ENCODE measurements around the gene GDPD4.

The GDPD4 gene

GRCh38 chr11:77278595-77279506 lies 22.6 kb downstream of the GDPD4 start:
- H3K9me3 ChIP-seq (replicated peaks; ENCODE audit: insufficient read depth, low read length), result no peaks in the 10 kb centered on the region
- H3K9me2 ChIP-seq (replicated peaks; ENCODE audit: insufficient read depth, low read length), result no peaks in the 10 kb centered on the region
- no peak for TF ChIP-seq EZH2phosphoT487 (IDR thresholded peaks at IDR 0.05; ENCODE audit: low read length)
- no peak for TF ChIP-seq CTCF (IDR thresholded peaks at IDR 0.05; ENCODE audit: low read length)
- no peak for TF ChIP-seq EZH2 (optimal IDR thresholded peaks at IDR 0.05; ENCODE audit: low read depth, low read length)
- H3K27ac ChIP-seq (ENCODE audit: low read length), result no peak overlapping the region
- H3K4me1 ChIP-seq (ENCODE audit: low read length), result no peaks in the 10 kb centered on the region
- DNase-seq, result no peak
- H3F3A ChIP-seq (ENCODE audit: insufficient read depth, low read length), result no peaks in the 10 kb centered on the region
- H3K27me3 ChIP-seq (replicated peaks; ENCODE audit: insufficient read depth, low read length), result no peaks in the 10 kb centered on the region
- no peaks in the 10 kb centered on the region for H4K20me1 ChIP-seq (ENCODE audit: insufficient read depth, low read length)
- no peaks in the 10 kb centered on the region for H3K36me3 ChIP-seq (replicated peaks; ENCODE audit: insufficient read depth, low read length)
- H2AFZ ChIP-seq (ENCODE audit: low read length), result no peak overlapping the region
- H3K9ac ChIP-seq (ENCODE audit: low read length), result no peak overlapping the region
- no peaks in the 10 kb centered on the region for H3K79me2 ChIP-seq (ENCODE audit: low read length)
- H3K4me2 ChIP-seq (ENCODE audit: low read depth, low read length), result no peak overlapping the region
- no peak overlapping the region for H3K4me3 ChIP-seq (ENCODE audit: low read length)

GRCh38 chr11:77276271-77276670 lies 25.2 kb downstream of the GDPD4 start:
- no peak overlapping the region for H3K4me3 ChIP-seq (ENCODE audit: low read length)
- H3K4me2 ChIP-seq (ENCODE audit: low read depth, low read length), result no peak overlapping the region
- no peak for DNase-seq
- no peaks in the 10 kb centered on the region for H3K9me2 ChIP-seq (replicated peaks; ENCODE audit: insufficient read depth, low read length)
- H3K79me2 ChIP-seq (ENCODE audit: low read length), result no peaks in the 10 kb centered on the region
- TF ChIP-seq EZH2phosphoT487 (IDR thresholded peaks at IDR 0.05; ENCODE audit: low read length) (no peak), CTCF (IDR thresholded peaks at IDR 0.05; ENCODE audit: low read length) (no peak), EZH2 (optimal IDR thresholded peaks at IDR 0.05; ENCODE audit: low read depth, low read length) (no peak)
- no peak overlapping the region for H3K27ac ChIP-seq (ENCODE audit: low read length)
- H2AFZ ChIP-seq (ENCODE audit: low read length), result no peak overlapping the region
- H3K36me3 ChIP-seq (replicated peaks; ENCODE audit: insufficient read depth, low read length), result no peaks in the 10 kb centered on the region
- no peaks in the 10 kb centered on the region for H3K27me3 ChIP-seq (replicated peaks; ENCODE audit: insufficient read depth, low read length)
- H3K9ac ChIP-seq (ENCODE audit: low read length), result no peak overlapping the region
- H3K4me1 ChIP-seq (ENCODE audit: low read length), result no peaks in the 10 kb centered on the region
- H3F3A ChIP-seq (ENCODE audit: insufficient read depth, low read length), result no peaks in the 10 kb centered on the region
- no peaks in the 10 kb centered on the region for H4K20me1 ChIP-seq (ENCODE audit: insufficient read depth, low read length)
- H3K9me3 ChIP-seq (replicated peaks; ENCODE audit: insufficient read depth, low read length), result no peaks in the 10 kb centered on the region

DNA sequence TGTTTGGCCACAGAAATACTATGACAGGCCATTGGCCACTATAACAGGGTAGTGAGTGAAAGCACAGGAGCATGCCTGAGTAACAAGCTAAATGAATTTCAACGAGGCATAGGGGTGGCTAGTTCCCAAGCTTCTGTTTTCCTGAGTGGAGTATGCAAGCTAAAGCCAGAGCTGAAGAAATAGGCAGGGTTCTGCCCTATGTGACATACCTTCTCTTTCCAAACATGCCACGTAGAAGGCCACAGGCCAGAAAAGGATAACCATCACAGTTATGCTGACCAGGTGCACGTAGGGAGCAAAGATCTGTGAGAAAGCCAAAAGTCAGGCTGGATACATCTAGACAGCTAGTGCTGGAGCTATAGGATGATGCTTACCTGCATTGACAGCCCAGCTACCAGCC lies 30.6 kb downstream of the GDPD4 start:
- H3F3A ChIP-seq (ENCODE audit: insufficient read depth, low read length), result no peaks in the 10 kb centered on the region
- H3K4me2 ChIP-seq (ENCODE audit: low read depth, low read length), result no peak overlapping the region
- TF ChIP-seq CTCF (IDR thresholded peaks at IDR 0.05; ENCODE audit: low read length) (no peak), EZH2phosphoT487 (IDR thresholded peaks at IDR 0.05; ENCODE audit: low read length) (no peak), EZH2 (optimal IDR thresholded peaks at IDR 0.05; ENCODE audit: low read depth, low read length) (no peak)
- H3K4me1 ChIP-seq (ENCODE audit: low read length), result no peaks in the 10 kb centered on the region
- H3K27me3 ChIP-seq (replicated peaks; ENCODE audit: insufficient read depth, low read length), result no peaks in the 10 kb centered on the region
- no peaks in the 10 kb centered on the region for H4K20me1 ChIP-seq (ENCODE audit: insufficient read depth, low read length)
- H3K79me2 ChIP-seq (ENCODE audit: low read length), result no peaks in the 10 kb centered on the region
- no peak overlapping the region for H2AFZ ChIP-seq (ENCODE audit: low read length)
- no peak overlapping the region for H3K9ac ChIP-seq (ENCODE audit: low read length)
- H3K9me3 ChIP-seq (replicated peaks; ENCODE audit: insufficient read depth, low read length), result no peaks in the 10 kb centered on the region
- H3K4me3 ChIP-seq (ENCODE audit: low read length), result no peak overlapping the region
- DNase-seq, result no peak
- no peaks in the 10 kb centered on the region for H3K9me2 ChIP-seq (replicated peaks; ENCODE audit: insufficient read depth, low read length)
- no peak overlapping the region for H3K27ac ChIP-seq (ENCODE audit: low read length)
- no peaks in the 10 kb centered on the region for H3K36me3 ChIP-seq (replicated peaks; ENCODE audit: insufficient read depth, low read length)

Measured in MM.1S (cell line).